ENCODE measurements around the gene CA10. TPM values are rescaled to one million over a fixed set of nuclear protein-coding genes. Genes with fewer than 3 reads are reported as not detected.

CA10 gene
- total and polyA plus RNA-seq, 2 experiments from 2014 or later: 0.33 TPM; not detected in 1

GRCh38 chr17:51703361-51704341 is 454.9 kb downstream of the CA10 start:
- H3K4me2 ChIP-seq: no peak overlapping the region
- H3K4me3 ChIP-seq: no peak overlapping the region
- no peak for DNase-seq (ENCODE audit: low spot score)
- H3K9me2 ChIP-seq (replicated peaks; ENCODE audit: insufficient read depth): no peaks in the 10 kb centered on the region
- H3K4me1 ChIP-seq (ENCODE audit: insufficient read depth): no peaks in the 10 kb centered on the region
- 91% methylated on average over 8 of the region's 8 CpGs for WGBS (ENCODE audit: low lambda C conversion rate, missing lambda C conversion rate)
- H3K79me2 ChIP-seq: no peaks in the 10 kb centered on the region
- H2AFZ ChIP-seq: no peak overlapping the region
- no peaks in the 10 kb centered on the region for H3K27me3 ChIP-seq
- no peak overlapping the region for H3K27ac ChIP-seq
- H3K36me3 ChIP-seq (replicated peaks; ENCODE audit: insufficient read depth, low read depth): no peaks in the 10 kb centered on the region
- H3K9me3 ChIP-seq (ENCODE audit: low read depth): no peaks in the 10 kb centered on the region
- TF ChIP-seq CTCF (IDR thresholded peaks at IDR 0.05; ENCODE audit: poor library complexity) (no peak), EZH2 (IDR thresholded peaks at IDR 0.05; ENCODE audit: borderline replicate concordance) (no peak), EZH2phosphoT487 (IDR thresholded peaks at IDR 0.05; ENCODE audit: low read depth, severe bottlenecking, unreplicated experiment) (no peak)
- no peaks in the 10 kb centered on the region for H4K20me1 ChIP-seq (ENCODE audit: insufficient read depth, poor library complexity, severe bottlenecking)

GRCh38 chr17:51702963-51703360 is 455.6 kb downstream of the CA10 start:
- no peaks in the 10 kb centered on the region for H3K36me3 ChIP-seq (replicated peaks; ENCODE audit: insufficient read depth, low read depth)
- H3K4me1 ChIP-seq (ENCODE audit: insufficient read depth): no peaks in the 10 kb centered on the region
- no peak for TF ChIP-seq EZH2phosphoT487 (IDR thresholded peaks at IDR 0.05; ENCODE audit: low read depth, severe bottlenecking, unreplicated experiment)
- no peak for TF ChIP-seq EZH2 (IDR thresholded peaks at IDR 0.05; ENCODE audit: borderline replicate concordance)
- no peak for TF ChIP-seq CTCF (IDR thresholded peaks at IDR 0.05; ENCODE audit: poor library complexity)
- no peak overlapping the region for H3K4me3 ChIP-seq
- no peaks in the 10 kb centered on the region for H3K9me3 ChIP-seq (ENCODE audit: low read depth)
- WGBS (ENCODE audit: low lambda C conversion rate, missing lambda C conversion rate): 68% methylated on average over 3 of the region's 3 CpGs
- H3K27me3 ChIP-seq: no peaks in the 10 kb centered on the region
- no peaks in the 10 kb centered on the region for H3K9me2 ChIP-seq (replicated peaks; ENCODE audit: insufficient read depth)
- no peaks in the 10 kb centered on the region for H4K20me1 ChIP-seq (ENCODE audit: insufficient read depth, poor library complexity, severe bottlenecking)
- H3K79me2 ChIP-seq: no peaks in the 10 kb centered on the region
- no peak overlapping the region for H3K4me2 ChIP-seq
- no peak overlapping the region for H2AFZ ChIP-seq
- no peak for DNase-seq (ENCODE audit: low spot score)
- H3K27ac ChIP-seq: no peak overlapping the region

GRCh38 chr17:51701501-51701900 is 457.0 kb downstream of the CA10 start:
- no peak overlapping the region for H3K4me3 ChIP-seq
- no peak for DNase-seq (ENCODE audit: low spot score)
- no peak for TF ChIP-seq EZH2 (IDR thresholded peaks at IDR 0.05; ENCODE audit: borderline replicate concordance)
- TF ChIP-seq CTCF (IDR thresholded peaks at IDR 0.05; ENCODE audit: poor library complexity): no peak
- no peak for TF ChIP-seq EZH2phosphoT487 (IDR thresholded peaks at IDR 0.05; ENCODE audit: low read depth, severe bottlenecking, unreplicated experiment)
- no peaks in the 10 kb centered on the region for H4K20me1 ChIP-seq (ENCODE audit: insufficient read depth, poor library complexity, severe bottlenecking)
- H3K36me3 ChIP-seq (replicated peaks; ENCODE audit: insufficient read depth, low read depth): no peaks in the 10 kb centered on the region
- no peaks in the 10 kb centered on the region for H3K79me2 ChIP-seq
- WGBS (ENCODE audit: low lambda C conversion rate, missing lambda C conversion rate): 81% methylated on average over 2 of the region's 2 CpGs
- H3K9me3 ChIP-seq (ENCODE audit: low read depth): no peaks in the 10 kb centered on the region
- no peak overlapping the region for H2AFZ ChIP-seq
- H3K27ac ChIP-seq: no peak overlapping the region
- no peaks in the 10 kb centered on the region for H3K4me1 ChIP-seq (ENCODE audit: insufficient read depth)
- no peak overlapping the region for H3K4me2 ChIP-seq
- H3K27me3 ChIP-seq: no peaks in the 10 kb centered on the region
- no peaks in the 10 kb centered on the region for H3K9me2 ChIP-seq (replicated peaks; ENCODE audit: insufficient read depth)
